Ovary (tissue), 3 donors: ENCODE measurements around the gene RABGEF1.

Experiments used
- CTCF ChIP-seq, 3 donors: fragments of 450-650 bp in 2 of 3; fragments of 200-600 bp in 1 of 3; IDR thresholded peaks; one replicate each; pipeline versions ENCODE4 v1.5.1 to v1.8.0; 2016 to 2022; ENCODE audit warnings: antibody characterized with exemption in 3 of 3, mild to moderate bottlenecking in 1 of 3
- EP300 ChIP-seq: sonication (generic); formaldehyde crosslinking; IDR thresholded peaks from one replicate; pipeline ENCODE4 v1.6.1; 2017; ENCODE audit warnings: antibody characterized with exemption
- POLR2A ChIP-seq: fragments of 450-650 bp; IDR thresholded peaks from one replicate; pipeline ENCODE4 v1.6.1; 2017; ENCODE audit warnings: antibody characterized with exemption, mild to moderate bottlenecking, moderate library complexity
- donor health status: DM: no; HTN: no; CAD: no.

GRCh38 chr7:66758950-66759628, 18.6 kb downstream of the RABGEF1 start:
- TF ChIP-seq POLR2A (no peak), CTCF (IDR thresholded peaks at IDR 0.05) (no peak), EP300 (no peak)
